ENCODE data around the gene ZNF385D.

DNA sequence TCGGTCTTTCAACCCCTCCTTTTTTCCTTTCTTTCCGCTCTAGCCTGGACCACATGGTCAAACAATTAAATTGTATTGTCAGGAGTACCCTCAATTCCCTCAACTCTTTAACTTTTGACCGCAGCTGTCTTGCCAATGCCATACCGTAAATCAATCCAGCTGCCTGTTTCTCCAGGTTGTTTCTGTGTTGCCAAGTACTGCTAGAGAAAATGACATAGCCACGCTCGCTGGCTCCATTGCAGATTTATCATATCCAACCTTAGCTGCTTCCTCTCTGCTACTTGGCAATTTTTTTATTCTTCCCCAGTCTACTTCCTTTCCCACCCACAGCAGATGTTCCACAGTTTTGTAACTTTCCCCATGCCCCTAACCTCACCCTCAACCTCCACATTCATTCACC, 60.0 kb downstream of the ZNF385D start:
- TF ChIP-seq EZH2phosphoT487 (IDR thresholded peaks at IDR 0.05; ENCODE audit: unreplicated experiment) (no peak), STAT1 (IDR thresholded peaks at IDR 0.05; ENCODE audit: unreplicated experiment) (no peak), NANOG (IDR thresholded peaks at IDR 0.05; ENCODE audit: borderline replicate concordance) (no peak), EZH2 (IDR thresholded peaks at IDR 0.05; ENCODE audit: low read depth, unreplicated experiment) (no peak), ZNF114 (CRISPR knock-in tag; IDR thresholded peaks at IDR 0.05) (no peak), POLR2AphosphoS5 (IDR thresholded peaks at IDR 0.05; ENCODE audit: low read depth) (no peak), JUNB (IDR thresholded peaks at IDR 0.05; ENCODE audit: unreplicated experiment) (no peak), CREB1 (CRISPR knock-in tag; IDR thresholded peaks at IDR 0.05; ENCODE audit: low read depth) (no peak), ETS1 (IDR thresholded peaks at IDR 0.05) (no peak), ZNF331 (CRISPR knock-in tag; IDR thresholded peaks at IDR 0.05; ENCODE audit: low read depth) (no peak), ZNF462 (CRISPR knock-in tag; IDR thresholded peaks at IDR 0.05) (no peak)
- TF ChIP-seq, protein P1, sequence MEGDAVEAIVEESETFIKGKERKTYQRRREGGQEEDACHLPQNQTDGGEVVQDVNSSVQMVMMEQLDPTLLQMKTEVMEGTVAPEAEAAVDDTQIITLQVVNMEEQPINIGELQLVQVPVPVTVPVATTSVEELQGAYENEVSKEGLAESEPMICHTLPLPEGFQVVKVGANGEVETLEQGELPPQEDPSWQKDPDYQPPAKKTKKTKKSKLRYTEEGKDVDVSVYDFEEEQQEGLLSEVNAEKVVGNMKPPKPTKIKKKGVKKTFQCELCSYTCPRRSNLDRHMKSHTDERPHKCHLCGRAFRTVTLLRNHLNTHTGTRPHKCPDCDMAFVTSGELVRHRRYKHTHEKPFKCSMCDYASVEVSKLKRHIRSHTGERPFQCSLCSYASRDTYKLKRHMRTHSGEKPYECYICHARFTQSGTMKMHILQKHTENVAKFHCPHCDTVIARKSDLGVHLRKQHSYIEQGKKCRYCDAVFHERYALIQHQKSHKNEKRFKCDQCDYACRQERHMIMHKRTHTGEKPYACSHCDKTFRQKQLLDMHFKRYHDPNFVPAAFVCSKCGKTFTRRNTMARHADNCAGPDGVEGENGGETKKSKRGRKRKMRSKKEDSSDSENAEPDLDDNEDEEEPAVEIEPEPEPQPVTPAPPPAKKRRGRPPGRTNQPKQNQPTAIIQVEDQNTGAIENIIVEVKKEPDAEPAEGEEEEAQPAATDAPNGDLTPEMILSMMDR (conservative IDR thresholded peaks at IDR 0.05; ENCODE audit: low read depth in 2 of 2), result no peak
- TF ChIP-seq, protein P2, sequence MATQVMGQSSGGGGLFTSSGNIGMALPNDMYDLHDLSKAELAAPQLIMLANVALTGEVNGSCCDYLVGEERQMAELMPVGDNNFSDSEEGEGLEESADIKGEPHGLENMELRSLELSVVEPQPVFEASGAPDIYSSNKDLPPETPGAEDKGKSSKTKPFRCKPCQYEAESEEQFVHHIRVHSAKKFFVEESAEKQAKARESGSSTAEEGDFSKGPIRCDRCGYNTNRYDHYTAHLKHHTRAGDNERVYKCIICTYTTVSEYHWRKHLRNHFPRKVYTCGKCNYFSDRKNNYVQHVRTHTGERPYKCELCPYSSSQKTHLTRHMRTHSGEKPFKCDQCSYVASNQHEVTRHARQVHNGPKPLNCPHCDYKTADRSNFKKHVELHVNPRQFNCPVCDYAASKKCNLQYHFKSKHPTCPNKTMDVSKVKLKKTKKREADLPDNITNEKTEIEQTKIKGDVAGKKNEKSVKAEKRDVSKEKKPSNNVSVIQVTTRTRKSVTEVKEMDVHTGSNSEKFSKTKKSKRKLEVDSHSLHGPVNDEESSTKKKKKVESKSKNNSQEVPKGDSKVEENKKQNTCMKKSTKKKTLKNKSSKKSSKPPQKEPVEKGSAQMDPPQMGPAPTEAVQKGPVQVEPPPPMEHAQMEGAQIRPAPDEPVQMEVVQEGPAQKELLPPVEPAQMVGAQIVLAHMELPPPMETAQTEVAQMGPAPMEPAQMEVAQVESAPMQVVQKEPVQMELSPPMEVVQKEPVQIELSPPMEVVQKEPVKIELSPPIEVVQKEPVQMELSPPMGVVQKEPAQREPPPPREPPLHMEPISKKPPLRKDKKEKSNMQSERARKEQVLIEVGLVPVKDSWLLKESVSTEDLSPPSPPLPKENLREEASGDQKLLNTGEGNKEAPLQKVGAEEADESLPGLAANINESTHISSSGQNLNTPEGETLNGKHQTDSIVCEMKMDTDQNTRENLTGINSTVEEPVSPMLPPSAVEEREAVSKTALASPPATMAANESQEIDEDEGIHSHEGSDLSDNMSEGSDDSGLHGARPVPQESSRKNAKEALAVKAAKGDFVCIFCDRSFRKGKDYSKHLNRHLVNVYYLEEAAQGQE (IDR thresholded peaks at IDR 0.05; ENCODE audit: unreplicated experiment), result no peak

Data from GM23338 (cell line).